Measurements from ENCODE around the gene KRT9.

- no peak for TF ChIP-seq CTCF (IDR thresholded peaks at IDR 0.05; ENCODE audit: low read length)
- no peak for TF ChIP-seq EZH2 (IDR thresholded peaks at IDR 0.05; ENCODE audit: borderline replicate concordance, low read length)
Observed at GRCh38 chr17:41530062-41531048, 41.5 kb downstream of the KRT9 start.
